GM19193 (cell line): ENCODE data around the gene C10orf95.
A peak's percentile ranks its signal among the peaks of the same experiment; 100 is the strongest.

Source experiments
- POLR2A ChIP-seq: IDR thresholded peaks from 4 replicates; pipeline ENCODE4 v1.6.1; 2011; ENCODE audit not compliant: insufficient read depth, insufficient read length; ENCODE audit errors: extremely low read depth

Gene C10orf95

GRCh38 chr10:102470579-102471546 is 19.5 kb upstream of the C10orf95 start:
- no peak for TF ChIP-seq POLR2A

GRCh38 chr10:102468683-102469082 is 17.3 kb upstream of the C10orf95 start:
- TF ChIP-seq POLR2A: no peak

- TF ChIP-seq POLR2A: no peak
These were observed 16.7 kb upstream of the C10orf95 start for GRCh38 chr10:102467971-102468438.

- no peak for TF ChIP-seq POLR2A
These were observed 16.0 kb upstream of the C10orf95 start for GRCh38 chr10:102467318-102467717.

GRCh38 chr10:102465466-102465865 is 14.1 kb upstream of the C10orf95 start:
- no peak for TF ChIP-seq POLR2A

- TF ChIP-seq POLR2A: no peak
These were observed 12.6 kb upstream of the C10orf95 start for GRCh38 chr10:102463983-102464382.

GRCh38 chr10:102462512-102463054 is 11.2 kb upstream of the C10orf95 start:
- no peak for TF ChIP-seq POLR2A

- peak; percentile 51 for TF ChIP-seq POLR2A
These were observed 10.1 kb upstream of the C10orf95 start for GRCh38 chr10:102461187-102462054.

GRCh38 chr10:102460836-102461186 is 9.5 kb upstream of the C10orf95 start:
- no peak for TF ChIP-seq POLR2A

- no peak for TF ChIP-seq POLR2A
These were observed 7.3 kb upstream of the C10orf95 start for GRCh38 chr10:102458656-102459055.

GRCh38 chr10:102457591-102458150 is 6.3 kb upstream of the C10orf95 start:
- TF ChIP-seq POLR2A: no peak

GRCh38 chr10:102455893-102456471 is 4.6 kb upstream of the C10orf95 start:
- no peak for TF ChIP-seq POLR2A

GRCh38 chr10:102453502-102453901 is 2.2 kb upstream of the C10orf95 start:
- TF ChIP-seq POLR2A: no peak

- TF ChIP-seq POLR2A: no peak
These were observed 1.5 kb upstream of the C10orf95 start for GRCh38 chr10:102452672-102453340.
